ENCODE data around the gene ARHGAP6.

GRCh38 chrX:11241720-11242119 lies 424.0 kb downstream of the ARHGAP6 start:
- TF ChIP-seq HOXA7 (CRISPR knock-in tag; IDR thresholded peaks at IDR 0.05) (no peak), CHD4 (IDR thresholded peaks at IDR 0.05; ENCODE audit: borderline replicate concordance) (no peak), REST (IDR thresholded peaks at IDR 0.05) (no peak), CTCF (IDR thresholded peaks at IDR 0.05) (no peak), E2F6 (IDR thresholded peaks at IDR 0.05; ENCODE audit: borderline replicate concordance, low read depth) (no peak), EP300 (IDR thresholded peaks at IDR 0.05) (no peak), MAX (IDR thresholded peaks at IDR 0.05) (no peak), MAFK (IDR thresholded peaks at IDR 0.05; ENCODE audit: partially characterized antibody) (no peak), RNF2 (IDR thresholded peaks at IDR 0.05; ENCODE audit: borderline replicate concordance, low read depth) (no peak), ELK1 (IDR thresholded peaks at IDR 0.05; ENCODE audit: low read depth, low read length) (no peak)

Measured in A549 (cell line).